GM21423 (cell line): Measurements from ENCODE around the gene CCDC110.

Source experiments
- ATAC-seq: cut with Tn5 transposase; IDR thresholded peaks from one replicate; pipeline ENCODE4 v1.9.1; 2021; ENCODE audit warnings: mild to moderate bottlenecking, moderate library complexity; ENCODE audit not compliant: unreplicated experiment

CCDC110 gene

DNA sequence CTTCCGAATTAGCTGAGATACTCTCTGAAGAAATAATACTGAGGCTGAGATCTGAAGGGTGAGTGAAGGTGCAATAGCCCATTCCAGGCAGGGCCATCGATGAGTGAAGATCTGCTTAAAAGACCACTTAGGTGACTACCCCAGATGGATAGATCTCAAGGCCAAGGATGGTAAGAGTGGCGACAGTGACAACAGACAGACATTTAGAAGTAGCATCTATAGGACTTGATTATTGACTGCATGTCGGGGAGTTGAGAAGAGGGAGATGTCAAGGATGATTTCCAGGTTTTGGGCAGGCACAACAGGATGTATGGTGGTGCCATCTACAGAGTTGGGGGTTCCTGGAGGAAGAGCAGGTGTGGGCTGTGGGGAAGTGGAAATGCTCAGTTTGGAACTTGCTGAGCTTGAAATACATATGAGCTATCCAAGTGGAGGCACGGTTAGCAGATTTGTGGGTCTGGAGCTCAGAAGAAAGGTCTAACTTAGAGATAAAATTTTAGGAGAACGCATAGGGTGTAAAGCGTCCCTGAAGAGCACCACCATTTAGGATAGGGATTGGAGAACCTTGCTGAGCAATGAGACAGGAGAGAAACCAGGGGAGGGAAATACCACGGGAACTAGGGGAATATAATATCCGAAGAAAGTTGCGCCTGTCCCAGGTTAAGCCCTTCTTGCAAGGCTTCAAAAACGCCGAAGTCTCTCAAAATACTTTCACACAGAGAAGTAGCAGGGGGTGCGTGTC is 46.5 kb downstream of the CCDC110 start:
- ATAC-seq, result peak; percentile 5

GRCh38 chr4:185421366-185422124 is 50.0 kb downstream of the CCDC110 start:
- no peak for ATAC-seq

DNA sequence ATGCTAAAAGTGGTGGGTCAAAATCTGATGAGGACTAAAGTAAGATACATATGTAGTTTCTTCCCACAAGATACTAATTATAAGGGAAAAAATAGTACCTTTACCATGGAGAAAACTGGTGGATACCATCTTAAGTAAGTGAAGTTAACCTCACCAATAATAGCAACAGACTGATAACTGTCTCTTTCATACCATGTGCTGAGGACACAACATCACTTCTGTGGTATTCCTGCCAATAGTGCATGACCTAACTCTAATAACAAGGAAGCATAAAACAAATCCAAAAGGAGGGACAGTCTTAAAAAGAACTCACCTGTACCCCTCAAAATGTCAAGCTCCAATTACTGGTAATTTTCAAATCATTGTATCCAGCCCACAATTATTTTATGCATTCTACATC is 54.6 kb downstream of the CCDC110 start:
- no peak for ATAC-seq

DNA sequence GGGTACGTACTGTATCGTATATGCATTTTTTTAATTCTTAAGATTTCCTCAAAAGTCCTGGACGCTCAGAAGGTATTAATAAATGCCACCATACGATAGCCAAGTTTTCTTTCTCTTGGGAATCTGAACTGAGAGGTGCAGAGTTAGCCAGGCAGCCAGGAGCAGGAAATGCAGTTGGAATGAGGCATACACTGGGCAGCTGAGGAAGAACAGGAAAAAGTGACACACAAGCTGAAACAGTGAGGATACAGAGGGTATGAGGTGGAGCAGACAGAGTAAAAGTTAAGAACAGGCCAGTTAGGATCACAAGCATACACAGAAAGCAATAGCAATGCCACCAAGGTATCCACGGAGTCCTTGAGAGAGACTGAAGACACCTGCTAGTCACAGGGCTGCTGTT is 59.1 kb downstream of the CCDC110 start:
- ATAC-seq, result no peak

- ATAC-seq, result no peak
Observed at GRCh38 chr4:185411849-185412248, 59.7 kb downstream of the CCDC110 start.

DNA sequence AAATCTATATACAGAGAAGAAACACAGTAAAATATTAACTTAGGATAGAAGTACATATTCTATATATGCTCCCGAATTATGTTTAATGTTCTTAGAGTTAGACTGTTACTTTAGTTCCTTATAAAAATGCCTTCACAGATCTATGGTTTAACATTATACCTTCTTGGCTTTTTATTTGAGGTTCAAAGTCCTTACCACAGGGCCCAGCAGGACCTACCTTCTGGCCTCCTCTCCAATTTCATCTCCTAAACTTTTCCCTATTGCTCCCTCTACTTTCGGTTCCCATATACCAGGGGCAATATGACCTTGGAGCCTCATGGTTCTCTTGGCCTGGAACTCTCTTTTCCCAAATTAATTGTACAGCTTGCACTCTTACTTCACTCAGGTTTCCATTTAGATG is 63.1 kb downstream of the CCDC110 start:
- ATAC-seq, result no peak

DNA sequence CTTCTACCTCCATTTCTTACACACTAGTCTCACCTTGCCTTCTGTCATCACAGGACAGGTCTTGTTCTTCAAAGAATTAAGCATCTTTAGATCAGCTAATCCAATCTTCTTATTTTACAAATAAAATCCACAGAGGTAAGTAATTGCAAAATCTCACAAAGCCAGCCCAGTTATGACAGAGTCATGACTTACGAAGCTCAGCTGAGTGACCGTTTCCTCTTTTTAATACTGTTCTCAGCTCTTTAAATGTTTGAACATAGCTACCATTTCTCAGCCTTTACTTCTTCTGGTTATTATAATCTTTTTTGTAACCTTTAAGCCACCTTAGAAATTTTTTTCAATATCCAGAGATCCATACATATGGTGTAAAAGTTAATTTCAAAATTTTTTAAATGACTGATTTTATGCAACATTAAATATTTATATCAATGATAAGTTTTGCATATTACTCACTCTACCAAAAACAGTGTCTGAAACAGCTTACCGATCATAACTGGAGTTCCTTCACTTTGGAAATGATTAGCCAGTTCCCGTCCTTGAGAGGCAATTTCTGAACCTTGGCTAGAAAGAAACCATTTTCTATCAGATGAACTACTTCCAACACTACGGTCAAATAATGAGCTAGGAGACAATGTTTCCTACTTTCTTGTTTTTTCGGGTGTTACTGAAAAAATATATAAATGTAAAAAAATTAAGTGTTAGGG is 66.1 kb downstream of the CCDC110 start:
- peak; percentile 50 for ATAC-seq

DNA sequence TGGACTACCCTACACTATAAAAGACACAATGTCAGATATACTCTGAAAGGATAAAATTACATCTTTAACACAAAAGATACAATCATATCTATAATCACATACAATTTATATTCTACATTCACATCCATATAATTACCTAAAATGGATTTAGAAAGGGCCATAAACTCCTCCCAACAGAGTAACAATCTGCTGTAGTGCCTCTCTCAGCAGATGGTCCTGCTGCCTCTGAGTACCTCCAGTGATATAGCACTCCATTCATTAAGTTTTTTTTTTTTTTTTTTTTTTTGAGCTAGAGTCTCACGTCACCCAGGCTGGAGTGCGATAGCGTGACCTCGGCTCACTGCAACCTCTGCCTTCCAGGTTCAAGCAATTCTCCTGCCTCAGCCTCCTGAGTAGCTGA is 67.5 kb downstream of the CCDC110 start:
- no peak for ATAC-seq

DNA sequence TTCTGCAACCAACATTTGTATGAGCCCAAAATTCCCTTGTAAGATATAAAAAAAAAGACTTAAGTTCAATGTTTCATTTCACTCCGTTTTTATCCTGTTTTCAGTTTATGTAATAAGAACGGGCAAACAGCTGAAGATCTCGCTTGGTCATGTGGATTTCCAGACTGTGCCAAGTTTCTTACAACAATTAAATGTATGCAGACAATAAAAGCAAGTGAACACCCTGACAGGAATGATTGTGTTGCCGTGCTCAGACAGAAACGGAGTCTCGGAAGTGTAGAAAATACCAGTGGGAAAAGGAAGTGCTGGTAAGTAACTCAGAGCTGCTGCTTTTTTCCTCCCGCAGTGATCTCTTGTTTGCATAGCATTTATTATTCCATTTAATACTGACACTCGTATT is 72.1 kb downstream of the CCDC110 start:
- ATAC-seq, result no peak

- no peak for ATAC-seq
Observed at GRCh38 chr4:185398618-185399017, 72.9 kb downstream of the CCDC110 start.

DNA sequence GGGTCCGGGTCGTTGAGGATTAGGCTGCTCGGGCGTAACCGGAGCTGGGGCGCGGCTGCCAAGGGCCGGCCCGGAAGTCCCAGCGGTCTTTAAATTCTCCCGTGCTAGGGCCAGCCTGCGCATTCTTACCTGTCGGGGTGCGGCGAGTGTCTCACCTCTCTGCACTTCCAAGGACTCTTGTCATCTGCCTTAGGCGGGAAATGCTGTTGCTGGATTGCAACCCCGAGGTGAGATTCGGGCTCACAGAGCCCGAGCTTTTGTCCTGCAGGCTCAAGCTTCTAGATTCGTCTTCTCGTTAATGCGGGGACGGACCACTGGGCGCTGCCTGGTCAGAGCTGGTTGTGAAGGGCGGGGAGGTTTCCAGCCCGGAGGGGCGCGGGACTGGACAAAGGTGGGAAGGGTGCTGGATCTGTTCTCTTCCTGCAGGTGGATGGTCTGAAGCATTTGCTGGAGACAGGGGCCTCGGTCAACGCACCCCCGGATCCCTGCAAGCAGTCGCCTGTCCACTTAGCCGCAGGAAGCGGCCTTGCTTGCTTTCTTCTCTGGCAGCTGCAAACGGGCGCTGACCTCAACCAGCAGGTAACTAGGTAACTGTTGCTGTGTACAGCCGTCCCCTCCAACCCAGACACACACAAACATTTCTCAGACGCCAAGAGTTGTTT is 74.7 kb downstream of the CCDC110 start, which contains the start of gene ANKRD37:
TSS of gene ANKRD37 (plus strand) at position 118 of the 662 bp plus-strand sequence. CDS start at position 201, 83 bp downstream.
- ATAC-seq, result no peak

DNA sequence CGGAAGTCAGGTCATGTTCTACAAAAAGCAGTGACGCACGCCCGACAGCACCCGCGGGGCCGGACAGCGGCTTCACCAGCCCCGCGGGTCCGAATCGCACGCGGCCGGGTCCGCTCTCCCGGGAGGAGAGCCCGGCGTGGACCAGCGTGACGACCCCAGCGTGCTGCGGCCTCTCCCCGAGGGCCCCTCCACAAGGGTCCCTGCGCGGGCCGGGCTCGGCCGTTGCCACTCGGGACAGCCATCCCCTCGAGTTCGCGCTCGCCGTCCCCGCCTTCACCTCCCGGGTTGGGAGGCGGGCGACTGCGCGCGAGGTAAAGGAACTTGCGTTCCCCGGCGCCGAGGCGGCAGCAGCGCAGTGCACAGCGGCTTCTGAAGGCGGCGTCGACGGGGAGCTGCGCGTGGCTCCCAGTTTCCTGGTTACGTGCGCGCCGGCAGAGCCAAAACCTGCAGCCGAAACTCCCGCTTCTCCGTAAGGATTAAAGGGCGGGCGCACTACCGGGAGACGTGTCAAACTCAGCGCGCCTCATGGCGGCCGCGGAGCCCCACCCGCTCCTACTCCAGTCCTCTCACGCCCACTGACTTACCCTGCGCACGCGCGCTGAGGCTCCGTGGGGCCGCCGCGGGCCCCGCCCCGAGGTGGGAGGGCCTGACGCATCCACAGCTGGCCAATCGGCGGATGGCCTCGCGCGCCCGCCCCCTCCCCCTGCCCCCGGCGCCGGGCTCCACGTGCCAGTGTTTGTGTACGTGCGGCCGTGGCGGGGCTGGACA is 75.4 kb downstream of the CCDC110 start:
- ATAC-seq, result peak; percentile 80

- no peak for ATAC-seq
Observed at GRCh38 chr4:185395238-185395955, 76.1 kb downstream of the CCDC110 start, which contains the start of gene LRP2BP. Gene LRP2BP, minus strand, starts transcription at chr4:185395924. Its CDS starts 17,738 bp downstream, at chr4:185378186.
